Measurements from ENCODE around the gene KIAA0319L.

GRCh38 chr1:35557118-35557610 lies at the start of gene KIAA0319L:
- TF ChIP-seq CTCF (IDR thresholded peaks at IDR 0.05), result no peak
- no peak for TF ChIP-seq POLR2A (IDR thresholded peaks at IDR 0.05)

Data from testis (tissue), 2 donors.